Measurements from ENCODE around the gene PPP1R12B.
A peak's percentile ranks its signal among the peaks of the same experiment; 100 is the strongest.

The PPP1R12B gene

GRCh38 chr1:202562444-202563060, 214.1 kb downstream of the PPP1R12B start:
- H3K4me3 ChIP-seq (replicated peaks in 1 of 2; ENCODE audit: low read depth in 2 of 2, low read length in 2 of 2): no peak overlapping the region
- TF ChIP-seq CTCF (IDR thresholded peaks at IDR 0.05; ENCODE audit: low read depth, low read length): no peak
- no peak for DNase-seq (ENCODE audit: low read depth in 2 of 2)

- TF ChIP-seq CTCF (IDR thresholded peaks at IDR 0.05; ENCODE audit: low read depth, low read length): no peak
- no peak for DNase-seq (ENCODE audit: low read depth in 2 of 2)
- no peak overlapping the region for H3K4me3 ChIP-seq (replicated peaks in 1 of 2; ENCODE audit: low read depth in 2 of 2, low read length in 2 of 2)
Observed at GRCh38 chr1:202563818-202564217, 215.3 kb downstream of the PPP1R12B start.

- no peak overlapping the region for H3K4me3 ChIP-seq (replicated peaks in 1 of 2; ENCODE audit: low read depth in 2 of 2, low read length in 2 of 2)
- TF ChIP-seq CTCF (IDR thresholded peaks at IDR 0.05; ENCODE audit: low read depth, low read length): no peak
- no peak for DNase-seq (ENCODE audit: low read depth in 2 of 2)
Observed at GRCh38 chr1:202564958-202565495, 216.5 kb downstream of the PPP1R12B start.

GRCh38 chr1:202565890-202566602, 217.5 kb downstream of the PPP1R12B start:
- DNase-seq (ENCODE audit: low read depth in 2 of 2): no peak
- no peak for TF ChIP-seq CTCF (IDR thresholded peaks at IDR 0.05; ENCODE audit: low read depth, low read length)
- H3K4me3 ChIP-seq (replicated peaks in 1 of 2; ENCODE audit: low read depth in 2 of 2, low read length in 2 of 2): no peak overlapping the region

GRCh38 chr1:202567738-202568137, 219.2 kb downstream of the PPP1R12B start:
- TF ChIP-seq CTCF (IDR thresholded peaks at IDR 0.05; ENCODE audit: low read depth, low read length): no peak
- H3K4me3 ChIP-seq (replicated peaks in 1 of 2; ENCODE audit: low read depth in 2 of 2, low read length in 2 of 2): no peak overlapping the region
- peak; percentile 55 to 70 for DNase-seq (ENCODE audit: low read depth in 2 of 2)

GRCh38 chr1:202568410-202568809, 219.9 kb downstream of the PPP1R12B start:
- TF ChIP-seq CTCF (IDR thresholded peaks at IDR 0.05; ENCODE audit: low read depth, low read length): no peak
- no peak overlapping the region for H3K4me3 ChIP-seq (replicated peaks in 1 of 2; ENCODE audit: low read depth in 2 of 2, low read length in 2 of 2)
- no peak for DNase-seq (ENCODE audit: low read depth in 2 of 2)

Measured in cardiac fibroblast (primary cell).